Measurements from ENCODE around the gene PEPD.

GRCh38 chr19:33470686-33471085, 50.9 kb downstream of the PEPD start:
- no peak for TF ChIP-seq MAX (IDR thresholded peaks at IDR 0.05)
- no peak for TF ChIP-seq SRF (IDR thresholded peaks at IDR 0.05; ENCODE audit: low read depth)
- TF ChIP-seq POLR2A (IDR thresholded peaks at IDR 0.05; ENCODE audit: borderline replicate concordance, extremely low read depth, insufficient read depth, insufficient read length) = no peak
- TF ChIP-seq CTCF (IDR thresholded peaks at IDR 0.05 in 2 of 3, conservative IDR thresholded peaks at IDR 0.05 in 1 of 3; ENCODE audit: borderline replicate concordance in 1 of 3, insufficient read depth in 1 of 3, low read depth in 2 of 3, low read length in 2 of 3) = no peak
- no peak for TF ChIP-seq POLR2AphosphoS5 (IDR thresholded peaks at IDR 0.05; ENCODE audit: low read depth, low read length)
- TF ChIP-seq EGR1 (IDR thresholded peaks at IDR 0.05; ENCODE audit: low read depth) = no peak
- TF ChIP-seq TCF7L2 (IDR thresholded peaks at IDR 0.05; ENCODE audit: borderline replicate concordance, extremely low read depth, insufficient read depth, insufficient read length) = no peak
- no peak for TF ChIP-seq REST (IDR thresholded peaks at IDR 0.05; ENCODE audit: low read depth)
- no peak for TF ChIP-seq EZH2 (IDR thresholded peaks at IDR 0.05)
- TF ChIP-seq YY1 (IDR thresholded peaks at IDR 0.05; ENCODE audit: extremely low read depth, insufficient replicate concordance, low read depth, low read length) = no peak
- no peak for TF ChIP-seq RAD21 (IDR thresholded peaks at IDR 0.05; ENCODE audit: low read depth)
- no peak for TF ChIP-seq CEBPB (IDR thresholded peaks at IDR 0.05; ENCODE audit: low read depth)

Data from HCT116 (cell line).